GM21360 (cell line): Measurements from ENCODE around the gene PERCC1.

Experiments used
- ATAC-seq: cut with Tn5 transposase; IDR thresholded peaks from one replicate; pipeline ENCODE4 v1.9.1; 2021; ENCODE audit warnings: mild to moderate bottlenecking, moderate library complexity; ENCODE audit not compliant: unreplicated experiment

The PERCC1 gene

GRCh38 chr16:1430759-1431496 lies at the start of gene PERCC1:
TSS of gene PERCC1 (plus strand) at chr16:1431078. CDS start at chr16:1432594, 1,516 bp downstream.
- ATAC-seq, result no peak

GRCh38 chr16:1381612-1382406 lies 49.1 kb upstream of the PERCC1 start:
- ATAC-seq, result no peak

GRCh38 chr16:1383556-1383955 lies 47.3 kb upstream of the PERCC1 start:
- ATAC-seq, result no peak

- ATAC-seq, result no peak
These were observed 45.6 kb upstream of the PERCC1 start for GRCh38 chr16:1385232-1385631.

GRCh38 chr16:1387331-1387730 lies 43.5 kb upstream of the PERCC1 start:
- ATAC-seq, result no peak

GRCh38 chr16:1389762-1390161 lies 41.1 kb upstream of the PERCC1 start:
- ATAC-seq, result no peak

- ATAC-seq, result no peak
These were observed 40.6 kb upstream of the PERCC1 start for GRCh38 chr16:1390239-1390779.

GRCh38 chr16:1392826-1393225 lies 38.1 kb upstream of the PERCC1 start:
- ATAC-seq, result no peak

- ATAC-seq, result no peak
These were observed 37.2 kb upstream of the PERCC1 start for GRCh38 chr16:1393613-1394176.

- ATAC-seq, result no peak
These were observed 36.4 kb upstream of the PERCC1 start for GRCh38 chr16:1394367-1394951.

GRCh38 chr16:1395444-1396031 lies 35.3 kb upstream of the PERCC1 start:
- no peak for ATAC-seq

- no peak for ATAC-seq
These were observed 33.1 kb upstream of the PERCC1 start for GRCh38 chr16:1397779-1398178.

- ATAC-seq, result no peak
These were observed 32.5 kb upstream of the PERCC1 start for GRCh38 chr16:1398351-1398750.

GRCh38 chr16:1398826-1399581 lies 31.9 kb upstream of the PERCC1 start:
- ATAC-seq, result no peak

- ATAC-seq, result no peak
These were observed 29.7 kb upstream of the PERCC1 start for GRCh38 chr16:1401061-1401757.

- no peak for ATAC-seq
These were observed 29.1 kb upstream of the PERCC1 start for GRCh38 chr16:1401758-1402154.

- ATAC-seq, result no peak
These were observed 27.8 kb upstream of the PERCC1 start for GRCh38 chr16:1403036-1403435.

- no peak for ATAC-seq
These were observed 27.1 kb upstream of the PERCC1 start for GRCh38 chr16:1403733-1404132.

- ATAC-seq, result no peak
These were observed 23.1 kb upstream of the PERCC1 start for GRCh38 chr16:1407753-1408152.
